ENCODE data around the gene ZNF672. TPM values are rescaled to one million over a fixed set of nuclear protein-coding genes. Genes with fewer than 3 reads are reported as not detected.

ZNF672 gene
- polyA plus RNA-seq, 1 donor (not counting 4 experiments of a cell fraction or from before 2014, with no cell fraction given), result 12.6 TPM

- dilution Hi-C loops (cut with MboI; ENCODE audit: extremely low pct_ligation_motif_present, low sequenced_read_pairs), result no loop called here
- H4K20me1 ChIP-seq (ENCODE audit: control insufficient read depth, extremely low read depth, insufficient read depth, low read length), result no peaks in the 10 kb centered on the region
- H3K4me1 ChIP-seq (ENCODE audit: control insufficient read depth, extremely low read depth, insufficient read depth, low read length), result no peaks in the 10 kb centered on the region
- FAIRE-seq (no peak), DNase-seq (ENCODE audit: low read depth, low spot score) (no peak)
- H3K4me2 ChIP-seq (ENCODE audit: control insufficient read depth, extremely low read depth, insufficient read depth, low read depth, low read length), result no peak overlapping the region
- H3K9me1 ChIP-seq (ENCODE audit: control insufficient read depth, extremely low read depth, insufficient read depth, low read length), result no peaks in the 10 kb centered on the region
- H3K36me3 ChIP-seq (ENCODE audit: control insufficient read depth in 2 of 2, extremely low read depth in 1 of 2, insufficient read depth in 2 of 2, low read length in 2 of 2), result no peaks in the 10 kb centered on the region
- no peak overlapping the region for H3K27ac ChIP-seq (ENCODE audit: control insufficient read depth, insufficient read depth, low read length)
- H3K9ac ChIP-seq (ENCODE audit: control insufficient read depth, extremely low read depth, insufficient read depth, low read length), result no peak overlapping the region
- H3K27me3 ChIP-seq (ENCODE audit: control insufficient read depth, extremely low read depth, insufficient read depth, low read length), result no peaks in the 10 kb centered on the region
- H3K79me2 ChIP-seq (ENCODE audit: control insufficient read depth, insufficient read depth, low read length), result no peaks in the 10 kb centered on the region
- no peak overlapping the region for H2AFZ ChIP-seq (ENCODE audit: control insufficient read depth, low read length)
- H3K4me3 ChIP-seq (ENCODE audit: control insufficient read depth in 2 of 3, extremely low read depth in 1 of 3, insufficient read depth in 2 of 3, low read depth in 1 of 3, low read length in 3 of 3), result no peak overlapping the region
- TF ChIP-seq, protein P1, sequence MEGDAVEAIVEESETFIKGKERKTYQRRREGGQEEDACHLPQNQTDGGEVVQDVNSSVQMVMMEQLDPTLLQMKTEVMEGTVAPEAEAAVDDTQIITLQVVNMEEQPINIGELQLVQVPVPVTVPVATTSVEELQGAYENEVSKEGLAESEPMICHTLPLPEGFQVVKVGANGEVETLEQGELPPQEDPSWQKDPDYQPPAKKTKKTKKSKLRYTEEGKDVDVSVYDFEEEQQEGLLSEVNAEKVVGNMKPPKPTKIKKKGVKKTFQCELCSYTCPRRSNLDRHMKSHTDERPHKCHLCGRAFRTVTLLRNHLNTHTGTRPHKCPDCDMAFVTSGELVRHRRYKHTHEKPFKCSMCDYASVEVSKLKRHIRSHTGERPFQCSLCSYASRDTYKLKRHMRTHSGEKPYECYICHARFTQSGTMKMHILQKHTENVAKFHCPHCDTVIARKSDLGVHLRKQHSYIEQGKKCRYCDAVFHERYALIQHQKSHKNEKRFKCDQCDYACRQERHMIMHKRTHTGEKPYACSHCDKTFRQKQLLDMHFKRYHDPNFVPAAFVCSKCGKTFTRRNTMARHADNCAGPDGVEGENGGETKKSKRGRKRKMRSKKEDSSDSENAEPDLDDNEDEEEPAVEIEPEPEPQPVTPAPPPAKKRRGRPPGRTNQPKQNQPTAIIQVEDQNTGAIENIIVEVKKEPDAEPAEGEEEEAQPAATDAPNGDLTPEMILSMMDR (optimal IDR thresholded peaks at IDR 0.05 in 1 of 3, IDR thresholded peaks at IDR 0.05 in 1 of 3, conservative IDR thresholded peaks at IDR 0.05 in 1 of 3; ENCODE audit: extremely low read depth in 1 of 3, insufficient read depth in 2 of 3, low read length in 3 of 3), result no peak
- TF ChIP-seq EZH2 (IDR thresholded peaks at IDR 0.05; ENCODE audit: low read length), result no peak
- H3K9me3 ChIP-seq (ENCODE audit: control insufficient read depth, low read depth, low read length), result no peaks in the 10 kb centered on the region
These were observed 54.6 kb downstream of the ZNF672 start for GRCh38 chr1:248892590-248892989.

GRCh38 chr1:248894837-248895236 is 56.8 kb downstream of the ZNF672 start:
- Histone ChIP-seq H3K9me3 (ENCODE audit: control insufficient read depth, low read depth, low read length) (no peaks in the 10 kb centered on the region), H3K4me3 (ENCODE audit: control insufficient read depth in 2 of 3, extremely low read depth in 1 of 3, insufficient read depth in 2 of 3, low read depth in 1 of 3, low read length in 3 of 3) (no peak overlapping the region), H3K4me1 (ENCODE audit: control insufficient read depth, extremely low read depth, insufficient read depth, low read length) (no peaks in the 10 kb centered on the region), H2AFZ (ENCODE audit: control insufficient read depth, low read length) (no peak overlapping the region), H3K27ac (ENCODE audit: control insufficient read depth, insufficient read depth, low read length) (no peak overlapping the region), H3K9me1 (ENCODE audit: control insufficient read depth, extremely low read depth, insufficient read depth, low read length) (no peaks in the 10 kb centered on the region), H4K20me1 (ENCODE audit: control insufficient read depth, extremely low read depth, insufficient read depth, low read length) (no peaks in the 10 kb centered on the region), H3K4me2 (ENCODE audit: control insufficient read depth, extremely low read depth, insufficient read depth, low read depth, low read length) (no peak overlapping the region), H3K79me2 (ENCODE audit: control insufficient read depth, insufficient read depth, low read length) (no peaks in the 10 kb centered on the region), H3K9ac (ENCODE audit: control insufficient read depth, extremely low read depth, insufficient read depth, low read length) (no peak overlapping the region), H3K36me3 (ENCODE audit: control insufficient read depth in 2 of 2, extremely low read depth in 1 of 2, insufficient read depth in 2 of 2, low read length in 2 of 2) (no peaks in the 10 kb centered on the region), H3K27me3 (ENCODE audit: control insufficient read depth, extremely low read depth, insufficient read depth, low read length) (no peaks in the 10 kb centered on the region)
- FAIRE-seq, result no peak
- no peak for TF ChIP-seq EZH2 (IDR thresholded peaks at IDR 0.05; ENCODE audit: low read length)
- TF ChIP-seq, protein P1 (optimal IDR thresholded peaks at IDR 0.05 in 1 of 3, IDR thresholded peaks at IDR 0.05 in 1 of 3, conservative IDR thresholded peaks at IDR 0.05 in 1 of 3; ENCODE audit: extremely low read depth in 1 of 3, insufficient read depth in 2 of 3, low read length in 3 of 3), result no peak
- no peak for DNase-seq (ENCODE audit: low read depth, low spot score)
- dilution Hi-C loops (cut with MboI; ENCODE audit: extremely low pct_ligation_motif_present, low sequenced_read_pairs), result no loop called here
